Measurements from ENCODE around the gene TTLL7. TPM values are rescaled to one million over a fixed set of nuclear protein-coding genes. Genes with fewer than 3 reads are reported as not detected.

The TTLL7 gene
- total RNA-seq, 1 donor from 2014 or later = 8.6 TPM

DNA sequence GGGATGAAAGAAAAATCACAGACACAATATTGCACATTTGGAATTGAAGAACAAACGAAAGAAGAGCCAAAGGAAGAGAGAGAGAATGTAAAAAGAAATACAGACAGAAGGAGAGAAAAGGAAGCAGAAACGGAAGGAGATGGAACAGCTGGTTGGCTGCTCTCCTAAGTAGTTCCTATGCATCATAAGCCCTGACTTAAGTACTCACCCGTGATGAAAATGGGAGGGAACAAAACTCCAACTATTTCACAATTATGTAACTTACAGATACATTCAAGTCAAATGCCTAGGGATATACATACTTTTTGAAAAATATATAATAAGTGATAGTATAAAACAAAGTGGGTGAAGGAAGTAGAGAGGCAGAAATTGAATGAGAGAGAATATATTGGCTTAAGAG, 88.5 kb downstream of the TTLL7 start:
- peaks cover 7% of the 10 kb centered on the region for H3K9me3 Mint-ChIP-seq (ENCODE audit: unreplicated experiment)
- TF ChIP-seq, protein P1, sequence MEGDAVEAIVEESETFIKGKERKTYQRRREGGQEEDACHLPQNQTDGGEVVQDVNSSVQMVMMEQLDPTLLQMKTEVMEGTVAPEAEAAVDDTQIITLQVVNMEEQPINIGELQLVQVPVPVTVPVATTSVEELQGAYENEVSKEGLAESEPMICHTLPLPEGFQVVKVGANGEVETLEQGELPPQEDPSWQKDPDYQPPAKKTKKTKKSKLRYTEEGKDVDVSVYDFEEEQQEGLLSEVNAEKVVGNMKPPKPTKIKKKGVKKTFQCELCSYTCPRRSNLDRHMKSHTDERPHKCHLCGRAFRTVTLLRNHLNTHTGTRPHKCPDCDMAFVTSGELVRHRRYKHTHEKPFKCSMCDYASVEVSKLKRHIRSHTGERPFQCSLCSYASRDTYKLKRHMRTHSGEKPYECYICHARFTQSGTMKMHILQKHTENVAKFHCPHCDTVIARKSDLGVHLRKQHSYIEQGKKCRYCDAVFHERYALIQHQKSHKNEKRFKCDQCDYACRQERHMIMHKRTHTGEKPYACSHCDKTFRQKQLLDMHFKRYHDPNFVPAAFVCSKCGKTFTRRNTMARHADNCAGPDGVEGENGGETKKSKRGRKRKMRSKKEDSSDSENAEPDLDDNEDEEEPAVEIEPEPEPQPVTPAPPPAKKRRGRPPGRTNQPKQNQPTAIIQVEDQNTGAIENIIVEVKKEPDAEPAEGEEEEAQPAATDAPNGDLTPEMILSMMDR (IDR thresholded peaks at IDR 0.05) = no peak
- no peak overlapping the region for H3K27ac Mint-ChIP-seq (ENCODE audit: unreplicated experiment)
- H3K4me3 Mint-ChIP-seq (ENCODE audit: unreplicated experiment) = no peak overlapping the region
- no peaks in the 10 kb centered on the region for H3K4me1 Mint-ChIP-seq (ENCODE audit: unreplicated experiment)
- peaks cover 8% of the 10 kb centered on the region for H3K36me3 Mint-ChIP-seq (ENCODE audit: unreplicated experiment)
- DNase-seq (ENCODE audit: extremely low spot score, unreplicated experiment) = no peak
- no peaks in the 10 kb centered on the region for H3K27me3 Mint-ChIP-seq (ENCODE audit: unreplicated experiment)

DNA sequence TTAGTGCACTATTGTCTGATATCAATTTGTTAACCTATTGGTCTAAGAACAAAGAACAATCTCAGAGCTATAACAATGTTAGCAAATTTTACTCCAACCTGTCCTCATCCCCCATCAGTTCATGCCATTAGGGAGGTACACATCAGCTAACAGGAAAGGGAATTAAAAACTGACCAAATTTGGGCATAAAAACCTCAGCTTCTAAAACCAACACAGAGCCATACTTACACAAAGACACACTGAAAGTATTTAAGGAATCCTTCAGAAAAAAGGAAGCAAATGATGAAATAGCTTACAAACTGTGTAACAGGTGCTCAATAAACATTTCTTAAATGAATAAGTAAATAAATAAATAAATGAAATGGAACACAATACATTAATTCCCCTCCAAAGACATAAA, 89.2 kb downstream of the TTLL7 start:
- no peak for DNase-seq (ENCODE audit: extremely low spot score, unreplicated experiment)
- no peak overlapping the region for H3K4me3 Mint-ChIP-seq (ENCODE audit: unreplicated experiment)
- no peaks in the 10 kb centered on the region for H3K4me1 Mint-ChIP-seq (ENCODE audit: unreplicated experiment)
- TF ChIP-seq, protein P1 (IDR thresholded peaks at IDR 0.05) = no peak
- peaks cover 2% of the 10 kb centered on the region for H3K9me3 Mint-ChIP-seq (ENCODE audit: unreplicated experiment)
- H3K36me3 Mint-ChIP-seq (ENCODE audit: unreplicated experiment) = peaks cover 5% of the 10 kb centered on the region
- H3K27me3 Mint-ChIP-seq (ENCODE audit: unreplicated experiment) = no peaks in the 10 kb centered on the region
- H3K27ac Mint-ChIP-seq (ENCODE audit: unreplicated experiment) = no peak overlapping the region

DNA sequence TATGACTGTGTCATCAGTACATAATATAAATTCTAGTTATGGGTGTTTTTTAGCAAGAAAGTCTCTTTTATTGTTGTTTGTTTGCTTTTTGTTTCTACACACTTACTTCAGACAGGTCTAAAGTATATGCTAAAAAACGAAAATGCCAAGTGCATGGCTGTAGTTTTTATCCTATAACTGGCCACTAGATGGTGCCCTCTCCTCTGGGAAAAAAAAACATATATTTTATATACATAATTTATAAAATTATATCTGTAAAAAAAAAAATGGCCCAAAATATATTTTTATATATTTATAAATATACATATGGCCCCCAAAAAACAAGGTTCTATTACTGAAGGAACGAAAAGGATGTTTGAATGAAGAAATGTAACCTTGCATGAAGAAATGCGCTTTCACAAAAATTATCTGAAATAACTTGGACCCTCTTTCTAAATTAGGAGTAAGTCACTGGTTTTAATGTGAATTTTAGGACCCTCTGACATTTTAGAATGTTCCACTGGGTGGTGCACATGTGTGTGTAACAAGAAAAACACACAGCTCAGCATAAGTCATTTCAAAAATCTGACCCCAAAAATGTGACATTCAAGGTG, 93.5 kb downstream of the TTLL7 start:
- TF ChIP-seq, protein P1 (IDR thresholded peaks at IDR 0.05) = peak; percentile 74
- no peaks in the 10 kb centered on the region for H3K9me3 Mint-ChIP-seq (ENCODE audit: unreplicated experiment)
- H3K27me3 Mint-ChIP-seq (ENCODE audit: unreplicated experiment) = no peaks in the 10 kb centered on the region
- H3K4me3 Mint-ChIP-seq (ENCODE audit: unreplicated experiment) = no peak overlapping the region
- H3K36me3 Mint-ChIP-seq (ENCODE audit: unreplicated experiment) = peaks cover 6% of the 10 kb centered on the region
- H3K27ac Mint-ChIP-seq (ENCODE audit: unreplicated experiment) = no peak overlapping the region
- no peak for DNase-seq (ENCODE audit: extremely low spot score, unreplicated experiment)
- peaks cover 5% of the 10 kb centered on the region for H3K4me1 Mint-ChIP-seq (ENCODE audit: unreplicated experiment)

DNA sequence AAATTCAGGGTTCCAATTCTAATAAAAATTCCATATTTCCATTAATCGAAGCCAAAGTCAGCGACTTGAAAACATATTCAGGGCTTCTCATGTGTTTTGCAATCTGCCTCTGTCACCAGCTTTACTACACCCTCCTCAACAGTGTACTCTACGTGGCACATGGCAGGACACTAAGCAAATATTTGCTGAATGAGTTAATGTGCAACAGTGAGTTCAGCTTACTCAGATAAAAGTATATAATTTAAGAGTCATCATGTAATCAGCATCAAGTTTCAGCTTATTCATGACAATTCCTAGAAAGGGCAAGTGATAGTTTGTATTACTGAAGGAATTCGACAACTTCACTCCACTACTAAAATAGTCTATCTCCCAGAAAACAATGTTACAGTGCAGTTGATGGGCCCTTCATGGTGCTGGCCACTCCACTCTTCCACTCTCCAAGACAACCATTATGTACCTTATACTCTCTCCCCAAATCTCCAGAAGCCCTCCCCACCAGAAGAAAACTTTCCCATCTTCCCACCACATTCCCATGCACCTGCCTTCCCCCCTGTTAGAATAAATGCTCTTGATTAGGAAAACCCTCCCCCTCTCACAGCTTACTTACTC, 97.3 kb downstream of the TTLL7 start:
- no peaks in the 10 kb centered on the region for H3K27me3 Mint-ChIP-seq (ENCODE audit: unreplicated experiment)
- H3K9me3 Mint-ChIP-seq (ENCODE audit: unreplicated experiment) = no peaks in the 10 kb centered on the region
- peaks cover 8% of the 10 kb centered on the region for H3K36me3 Mint-ChIP-seq (ENCODE audit: unreplicated experiment)
- no peak overlapping the region for H3K27ac Mint-ChIP-seq (ENCODE audit: unreplicated experiment)
- DNase-seq (ENCODE audit: extremely low spot score, unreplicated experiment) = no peak
- H3K4me3 Mint-ChIP-seq (ENCODE audit: unreplicated experiment) = no peak overlapping the region
- H3K4me1 Mint-ChIP-seq (ENCODE audit: unreplicated experiment) = peaks cover 5% of the 10 kb centered on the region
- TF ChIP-seq, protein P1 (IDR thresholded peaks at IDR 0.05) = no peak

DNA sequence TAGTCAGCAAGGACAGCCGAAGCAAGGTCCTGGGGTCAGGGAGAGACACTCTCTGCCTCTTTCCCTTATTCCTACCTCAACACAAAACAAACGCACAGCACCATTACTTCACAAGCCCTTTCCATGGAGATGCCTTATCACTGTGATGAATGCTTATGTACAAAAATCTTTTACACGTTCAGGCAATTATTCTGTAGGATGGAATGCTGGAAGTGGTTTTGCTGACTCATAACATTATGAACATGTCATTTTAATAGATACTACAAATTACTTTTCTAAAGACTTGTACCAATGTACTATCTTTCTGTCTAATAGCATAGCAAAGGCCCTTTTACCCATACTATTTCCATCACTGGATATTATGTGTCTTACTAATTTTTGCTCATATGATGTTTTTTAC, 98.4 kb downstream of the TTLL7 start:
- Mint-ChIP-seq H3K27ac (ENCODE audit: unreplicated experiment) (no peak overlapping the region), H3K4me1 (ENCODE audit: unreplicated experiment) (peaks cover 5% of the 10 kb centered on the region), H3K36me3 (ENCODE audit: unreplicated experiment) (peaks cover 11% of the 10 kb centered on the region), H3K9me3 (ENCODE audit: unreplicated experiment) (no peaks in the 10 kb centered on the region), H3K27me3 (ENCODE audit: unreplicated experiment) (no peaks in the 10 kb centered on the region), H3K4me3 (ENCODE audit: unreplicated experiment) (no peak overlapping the region)
- TF ChIP-seq, protein P1 (IDR thresholded peaks at IDR 0.05) = no peak
- DNase-seq (ENCODE audit: extremely low spot score, unreplicated experiment) = no peak
